ENCODE data around the gene NIM1K.
A peak's percentile ranks its signal among the peaks of the same experiment; 100 is the strongest.

NIM1K gene

DNA sequence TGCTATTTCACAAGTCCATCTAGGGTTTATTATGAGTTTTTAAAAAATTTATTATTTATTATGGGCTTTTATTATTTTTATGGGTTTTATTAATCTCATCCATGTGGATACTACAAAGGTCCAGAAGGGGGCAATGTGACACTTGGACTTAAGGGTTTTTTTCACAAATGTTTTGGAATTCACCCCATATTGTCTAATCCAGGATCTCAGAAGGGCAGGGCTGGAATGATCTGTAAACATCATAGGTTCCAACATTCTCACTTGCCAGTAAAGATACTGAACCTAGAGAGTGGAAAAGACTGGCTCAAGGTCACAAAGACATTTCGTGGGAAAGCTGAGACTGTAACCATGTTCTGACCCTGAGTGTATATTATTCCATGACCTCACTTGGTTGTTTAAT lies 35.6 kb downstream of the NIM1K start:
- H3K4ac ChIP-seq (ENCODE audit: low read length), result no peak overlapping the region
- no peak overlapping the region for H4K8ac ChIP-seq (ENCODE audit: low read depth, low read length)
- no peaks in the 10 kb centered on the region for H3K79me1 ChIP-seq (ENCODE audit: low read depth, low read length)
- H2BK15ac ChIP-seq (ENCODE audit: low read length), result no peak overlapping the region
- no peak overlapping the region for H3K18ac ChIP-seq (ENCODE audit: low read length)
- H3K27me3 ChIP-seq (ENCODE audit: control insufficient read depth in 3 of 3, insufficient read depth in 3 of 3, low read depth in 1 of 3, low read length in 3 of 3), result peaks cover 0 to 2% (median 0%) of the 10 kb centered on the region in 3 experiments
- no peak overlapping the region for H3K4me3 ChIP-seq (ENCODE audit: low read length in 2 of 2)
- no peak overlapping the region for H2AK5ac ChIP-seq (ENCODE audit: low read depth, low read length)
- no peaks in the 10 kb centered on the region for H3K4me1 ChIP-seq (ENCODE audit: control insufficient read depth in 2 of 2, insufficient read depth in 1 of 2, low read depth in 1 of 2, low read length in 2 of 2)
- no peak overlapping the region for H4K91ac ChIP-seq (ENCODE audit: low read depth, low read length, poor library complexity)
- no CpG with 5 or more reads among the region's 1 CpG for WGBS, 2 donors (ENCODE audit: extremely low coverage in 2 of 2, insufficient read length in 2 of 2, insufficient replicate concordance in 1 of 2)
- DNase-seq (ENCODE audit: low spot score), result no peak
- H3K27ac ChIP-seq (replicated peaks; ENCODE audit: low read length), result no peak overlapping the region
- H3K14ac ChIP-seq (ENCODE audit: low read length), result no peak overlapping the region
- H3K36me3 ChIP-seq (replicated peaks in 1 of 2; ENCODE audit: control insufficient read depth in 2 of 2, insufficient read depth in 2 of 2, low read length in 2 of 2), result no peaks in the 10 kb centered on the region
- no peak overlapping the region for H2AFZ ChIP-seq (ENCODE audit: low read length)
- H3K9me3 ChIP-seq (replicated peaks in 1 of 2; ENCODE audit: control insufficient read depth in 2 of 2, insufficient read depth in 1 of 2, low read depth in 1 of 2, low read length in 2 of 2), result no peaks in the 10 kb centered on the region
- no peak overlapping the region for H2BK5ac ChIP-seq (ENCODE audit: low read length)
- H2BK12ac ChIP-seq (ENCODE audit: low read length), result no peak overlapping the region
- H3K23ac ChIP-seq (ENCODE audit: low read depth, low read length, poor library complexity), result no peak overlapping the region
- no peak overlapping the region for H3K9ac ChIP-seq (ENCODE audit: low read depth, low read length, poor library complexity)
- H3K4me2 ChIP-seq (ENCODE audit: insufficient read depth, low read length, poor library complexity, severe bottlenecking), result no peak overlapping the region
- H2BK120ac ChIP-seq (ENCODE audit: low read depth, low read length), result no peak overlapping the region

DNA sequence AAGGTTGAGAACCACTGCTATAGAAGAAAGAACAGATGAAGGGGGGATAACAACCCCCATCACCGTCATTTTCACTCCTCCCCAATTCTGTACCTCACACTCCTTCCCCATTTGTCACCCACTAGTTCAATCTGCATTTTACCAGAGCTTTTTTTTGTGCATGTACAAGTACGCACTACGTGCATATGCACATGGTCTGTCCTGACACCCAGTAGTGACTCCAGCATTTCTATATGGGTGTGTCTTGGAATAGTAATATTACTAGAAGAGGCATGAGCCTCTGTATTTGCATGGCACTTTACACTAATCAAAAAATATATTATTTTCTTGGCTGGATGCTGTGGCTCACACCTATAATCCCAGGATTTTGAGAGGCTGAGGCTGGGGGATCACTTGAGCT lies 38.7 kb downstream of the NIM1K start:
- H3K4ac ChIP-seq (ENCODE audit: low read length), result no peak overlapping the region
- no peak overlapping the region for H2BK120ac ChIP-seq (ENCODE audit: low read depth, low read length)
- H3K4me1 ChIP-seq (ENCODE audit: control insufficient read depth in 2 of 2, insufficient read depth in 1 of 2, low read depth in 1 of 2, low read length in 2 of 2), result no peaks in the 10 kb centered on the region
- H3K4me2 ChIP-seq (ENCODE audit: insufficient read depth, low read length, poor library complexity, severe bottlenecking), result no peak overlapping the region
- H3K18ac ChIP-seq (ENCODE audit: low read length), result no peak overlapping the region
- no peak overlapping the region for H3K27ac ChIP-seq (replicated peaks; ENCODE audit: low read length)
- no peak for DNase-seq (ENCODE audit: low spot score)
- H3K27me3 ChIP-seq (ENCODE audit: control insufficient read depth in 3 of 3, insufficient read depth in 3 of 3, low read depth in 1 of 3, low read length in 3 of 3), result peaks cover 0 to 2% (median 0%) of the 10 kb centered on the region in 3 experiments
- no peak overlapping the region for H3K9ac ChIP-seq (ENCODE audit: low read depth, low read length, poor library complexity)
- no peak overlapping the region for H3K23ac ChIP-seq (ENCODE audit: low read depth, low read length, poor library complexity)
- no peak overlapping the region for H2BK12ac ChIP-seq (ENCODE audit: low read length)
- H4K91ac ChIP-seq (ENCODE audit: low read depth, low read length, poor library complexity), result no peak overlapping the region
- H2BK15ac ChIP-seq (ENCODE audit: low read length), result no peak overlapping the region
- H2BK5ac ChIP-seq (ENCODE audit: low read length), result no peak overlapping the region
- H3K4me3 ChIP-seq (ENCODE audit: low read length in 2 of 2), result no peak overlapping the region
- H2AK5ac ChIP-seq (ENCODE audit: low read depth, low read length), result no peak overlapping the region
- H3K14ac ChIP-seq (ENCODE audit: low read length), result no peak overlapping the region
- no CpG with 5 or more reads among the region's 3 CpGs for WGBS, 2 donors (ENCODE audit: extremely low coverage in 2 of 2, insufficient read length in 2 of 2, insufficient replicate concordance in 1 of 2)
- no peaks in the 10 kb centered on the region for H3K79me1 ChIP-seq (ENCODE audit: low read depth, low read length)
- H3K9me3 ChIP-seq (replicated peaks in 1 of 2; ENCODE audit: control insufficient read depth in 2 of 2, insufficient read depth in 1 of 2, low read depth in 1 of 2, low read length in 2 of 2), result no peaks in the 10 kb centered on the region
- no peaks in the 10 kb centered on the region for H3K36me3 ChIP-seq (replicated peaks in 1 of 2; ENCODE audit: control insufficient read depth in 2 of 2, insufficient read depth in 2 of 2, low read length in 2 of 2)
- H4K8ac ChIP-seq (ENCODE audit: low read depth, low read length), result no peak overlapping the region
- no peak overlapping the region for H2AFZ ChIP-seq (ENCODE audit: low read length)

DNA sequence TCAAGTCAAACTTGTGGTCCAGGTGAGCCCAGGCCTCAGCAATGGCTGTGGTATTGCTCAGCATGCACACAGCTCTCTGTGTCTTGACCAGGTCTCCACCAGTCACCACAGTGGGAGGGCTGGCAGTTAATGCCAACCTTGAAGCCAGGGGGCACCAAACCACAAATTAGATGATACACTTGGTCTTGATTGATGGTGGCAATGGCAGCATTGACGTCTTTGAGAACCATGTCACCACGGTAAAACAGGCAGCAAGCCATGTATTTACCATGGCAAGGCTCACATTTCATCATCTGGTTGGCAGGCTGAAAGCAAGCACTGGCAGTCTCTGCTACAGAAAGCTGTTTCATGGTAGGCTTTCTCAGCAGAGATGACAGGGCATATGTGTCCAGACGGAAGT lies 40.0 kb downstream of the NIM1K start:
- H2BK120ac ChIP-seq (ENCODE audit: low read depth, low read length), result no peak overlapping the region
- no peak overlapping the region for H3K9ac ChIP-seq (ENCODE audit: low read depth, low read length, poor library complexity)
- no peak overlapping the region for H3K18ac ChIP-seq (ENCODE audit: low read length)
- no peak overlapping the region for H2AFZ ChIP-seq (ENCODE audit: low read length)
- peak overlapping the region in 1 of 2 donors; percentile 50 for H3K4me3 ChIP-seq (ENCODE audit: low read length in 2 of 2)
- H4K8ac ChIP-seq (ENCODE audit: low read depth, low read length), result no peak overlapping the region
- no peak overlapping the region for H2BK12ac ChIP-seq (ENCODE audit: low read length)
- no peaks in the 10 kb centered on the region for H3K4me1 ChIP-seq (ENCODE audit: control insufficient read depth in 2 of 2, insufficient read depth in 1 of 2, low read depth in 1 of 2, low read length in 2 of 2)
- no peak overlapping the region for H4K91ac ChIP-seq (ENCODE audit: low read depth, low read length, poor library complexity)
- H2BK5ac ChIP-seq (ENCODE audit: low read length), result no peak overlapping the region
- H3K36me3 ChIP-seq (replicated peaks in 1 of 2; ENCODE audit: control insufficient read depth in 2 of 2, insufficient read depth in 2 of 2, low read length in 2 of 2), result no peaks in the 10 kb centered on the region
- no peak overlapping the region for H3K27ac ChIP-seq (replicated peaks; ENCODE audit: low read length)
- WGBS, 2 donors (ENCODE audit: extremely low coverage in 2 of 2, insufficient read length in 2 of 2, insufficient replicate concordance in 1 of 2), result no CpG with 5 or more reads among the region's 3 CpGs
- no peak overlapping the region for H2AK5ac ChIP-seq (ENCODE audit: low read depth, low read length)
- no peak for DNase-seq (ENCODE audit: low spot score)
- H2BK15ac ChIP-seq (ENCODE audit: low read length), result no peak overlapping the region
- no peak overlapping the region for H3K4me2 ChIP-seq (ENCODE audit: insufficient read depth, low read length, poor library complexity, severe bottlenecking)
- no peaks in the 10 kb centered on the region for H3K79me1 ChIP-seq (ENCODE audit: low read depth, low read length)
- H3K23ac ChIP-seq (ENCODE audit: low read depth, low read length, poor library complexity), result no peak overlapping the region
- no peak overlapping the region for H3K4ac ChIP-seq (ENCODE audit: low read length)
- no peaks in the 10 kb centered on the region for H3K9me3 ChIP-seq (replicated peaks in 1 of 2; ENCODE audit: control insufficient read depth in 2 of 2, insufficient read depth in 1 of 2, low read depth in 1 of 2, low read length in 2 of 2)
- no peak overlapping the region for H3K14ac ChIP-seq (ENCODE audit: low read length)
- H3K27me3 ChIP-seq (ENCODE audit: control insufficient read depth in 3 of 3, insufficient read depth in 3 of 3, low read depth in 1 of 3, low read length in 3 of 3), result peaks cover 0 to 7% (median 0%) of the 10 kb centered on the region in 3 experiments

- H3K9me3 ChIP-seq (replicated peaks in 1 of 2; ENCODE audit: control insufficient read depth in 2 of 2, insufficient read depth in 1 of 2, low read depth in 1 of 2, low read length in 2 of 2), result no peaks in the 10 kb centered on the region
Measured at GRCh38 chr5:43232943-43233833, 41.2 kb downstream of the NIM1K start.

More at GRCh38 chr5:43232943-43233833, 41.2 kb downstream of the NIM1K start:
- Histone ChIP-seq H3K4me1 (ENCODE audit: control insufficient read depth in 2 of 2, insufficient read depth in 1 of 2, low read depth in 1 of 2, low read length in 2 of 2) (no peaks in the 10 kb centered on the region), H2BK12ac (ENCODE audit: low read length) (no peak overlapping the region), H2AFZ (ENCODE audit: low read length) (no peak overlapping the region), H3K4me2 (ENCODE audit: insufficient read depth, low read length, poor library complexity, severe bottlenecking) (no peak overlapping the region), H3K4me3 (ENCODE audit: low read length in 2 of 2) (peak overlapping the region in 1 of 2 donors; percentile 53), H3K4ac (ENCODE audit: low read length) (no peak overlapping the region), H2BK5ac (ENCODE audit: low read length) (no peak overlapping the region), H3K27me3 (ENCODE audit: control insufficient read depth in 3 of 3, insufficient read depth in 3 of 3, low read depth in 1 of 3, low read length in 3 of 3) (peaks cover 0 to 7% (median 0%) of the 10 kb centered on the region in 3 experiments), H3K79me1 (ENCODE audit: low read depth, low read length) (no peaks in the 10 kb centered on the region), H2BK15ac (ENCODE audit: low read length) (no peak overlapping the region), H3K9ac (ENCODE audit: low read depth, low read length, poor library complexity) (no peak overlapping the region), H2BK120ac (ENCODE audit: low read depth, low read length) (no peak overlapping the region), H4K91ac (ENCODE audit: low read depth, low read length, poor library complexity) (no peak overlapping the region), H4K8ac (ENCODE audit: low read depth, low read length) (no peak overlapping the region), H3K14ac (ENCODE audit: low read length) (no peak overlapping the region), H3K23ac (ENCODE audit: low read depth, low read length, poor library complexity) (no peak overlapping the region), H3K18ac (ENCODE audit: low read length) (no peak overlapping the region), H2AK5ac (ENCODE audit: low read depth, low read length) (no peak overlapping the region), H3K27ac (replicated peaks; ENCODE audit: low read length) (no peak overlapping the region), H3K36me3 (replicated peaks in 1 of 2; ENCODE audit: control insufficient read depth in 2 of 2, insufficient read depth in 2 of 2, low read length in 2 of 2) (no peaks in the 10 kb centered on the region)
- WGBS, 2 donors (ENCODE audit: extremely low coverage in 2 of 2, insufficient read length in 2 of 2, insufficient replicate concordance in 1 of 2), result no CpG with 5 or more reads among the region's 15 CpGs
- no peak for DNase-seq (ENCODE audit: low spot score)
